Neural crest cell (in vitro differentiated cells): ENCODE data around the gene ZFYVE28. TPM values are rescaled to one million over a fixed set of nuclear protein-coding genes. Genes with fewer than 3 reads are reported as not detected.
A peak's percentile ranks its signal among the peaks of the same experiment; 100 is the strongest.

ENCODE experiments used
- DNase-seq: peaks from one replicate; pipeline ENCODE4 v3.0.0; 2021; ENCODE audit warnings: low read depth, mixed read lengths, low spot score
- H3K27ac Mint-ChIP-seq: one replicate; pipeline ENCODE4 v1.8.0; 2021; ENCODE audit warnings: mild to moderate bottlenecking, mixed read lengths; ENCODE audit not compliant: unreplicated experiment
- H3K27me3 Mint-ChIP-seq: 2 replicates; pipeline ENCODE4 v1.8.0; 2021; ENCODE audit warnings: low read depth, mild to moderate bottlenecking, mixed read lengths
- H3K36me3 Mint-ChIP-seq: 2 replicates; pipeline ENCODE4 v1.8.0; 2021; ENCODE audit warnings: low read depth, mild to moderate bottlenecking, mixed read lengths
- H3K4me1 Mint-ChIP-seq: 2 replicates; pipeline ENCODE4 v1.8.0; 2021; ENCODE audit warnings: mixed read lengths
- H3K4me3 Mint-ChIP-seq: one replicate; pipeline ENCODE4 v1.8.0; 2021; ENCODE audit warnings: mild to moderate bottlenecking, mixed read lengths
- H3K9me3 Mint-ChIP-seq: 2 replicates; pipeline ENCODE4 v1.8.0; 2021; ENCODE audit warnings: mixed read lengths
- total RNA-seq: library from RNA; stranded (reverse); gene quantifications from 2 replicates; pipeline ENCODE4 v1.2.1, GENCODE V29; 2021
- TF ChIP-seq, protein P1 (sequence below): fragments of 200-600 bp; sonication (generic); conservative IDR thresholded peaks from 2 replicates; pipeline ENCODE4 v1.5.0; 2021; ENCODE audit warnings: antibody characterized with exemption, mild to moderate bottlenecking

ZFYVE28 gene
- total RNA-seq, 1 donor from 2014 or later: 1.4 TPM

DNA sequence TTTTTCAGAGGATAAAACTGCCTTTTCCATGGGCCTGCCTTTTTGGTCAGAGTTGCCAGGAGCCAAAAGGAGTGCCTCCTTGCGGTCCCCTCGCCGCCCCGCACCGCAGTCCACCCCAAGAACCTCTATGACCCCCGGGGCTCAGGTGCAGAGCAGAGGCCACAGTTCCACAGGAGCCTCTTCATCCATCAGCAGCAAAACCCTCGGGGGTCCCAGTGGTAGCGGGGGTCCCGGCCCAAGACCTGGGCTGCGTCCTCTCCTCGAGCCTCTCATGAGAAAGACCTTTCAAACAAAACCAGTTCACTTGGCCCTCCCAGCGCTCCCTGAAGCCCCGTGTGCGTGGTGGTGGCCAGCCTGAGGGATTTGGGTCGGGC is 16.8 kb downstream of the ZFYVE28 start:
- Mint-ChIP-seq H3K4me1 (peaks cover 19% of the 10 kb centered on the region), H3K27ac (no peak overlapping the region), H3K9me3 (no peaks in the 10 kb centered on the region), H3K27me3 (peaks cover 46% of the 10 kb centered on the region), H3K36me3 (no peaks in the 10 kb centered on the region), H3K4me3 (peak overlapping the region; percentile 62)
- TF ChIP-seq, protein P1, sequence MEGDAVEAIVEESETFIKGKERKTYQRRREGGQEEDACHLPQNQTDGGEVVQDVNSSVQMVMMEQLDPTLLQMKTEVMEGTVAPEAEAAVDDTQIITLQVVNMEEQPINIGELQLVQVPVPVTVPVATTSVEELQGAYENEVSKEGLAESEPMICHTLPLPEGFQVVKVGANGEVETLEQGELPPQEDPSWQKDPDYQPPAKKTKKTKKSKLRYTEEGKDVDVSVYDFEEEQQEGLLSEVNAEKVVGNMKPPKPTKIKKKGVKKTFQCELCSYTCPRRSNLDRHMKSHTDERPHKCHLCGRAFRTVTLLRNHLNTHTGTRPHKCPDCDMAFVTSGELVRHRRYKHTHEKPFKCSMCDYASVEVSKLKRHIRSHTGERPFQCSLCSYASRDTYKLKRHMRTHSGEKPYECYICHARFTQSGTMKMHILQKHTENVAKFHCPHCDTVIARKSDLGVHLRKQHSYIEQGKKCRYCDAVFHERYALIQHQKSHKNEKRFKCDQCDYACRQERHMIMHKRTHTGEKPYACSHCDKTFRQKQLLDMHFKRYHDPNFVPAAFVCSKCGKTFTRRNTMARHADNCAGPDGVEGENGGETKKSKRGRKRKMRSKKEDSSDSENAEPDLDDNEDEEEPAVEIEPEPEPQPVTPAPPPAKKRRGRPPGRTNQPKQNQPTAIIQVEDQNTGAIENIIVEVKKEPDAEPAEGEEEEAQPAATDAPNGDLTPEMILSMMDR: no peak
- DNase-seq: no peak

DNA sequence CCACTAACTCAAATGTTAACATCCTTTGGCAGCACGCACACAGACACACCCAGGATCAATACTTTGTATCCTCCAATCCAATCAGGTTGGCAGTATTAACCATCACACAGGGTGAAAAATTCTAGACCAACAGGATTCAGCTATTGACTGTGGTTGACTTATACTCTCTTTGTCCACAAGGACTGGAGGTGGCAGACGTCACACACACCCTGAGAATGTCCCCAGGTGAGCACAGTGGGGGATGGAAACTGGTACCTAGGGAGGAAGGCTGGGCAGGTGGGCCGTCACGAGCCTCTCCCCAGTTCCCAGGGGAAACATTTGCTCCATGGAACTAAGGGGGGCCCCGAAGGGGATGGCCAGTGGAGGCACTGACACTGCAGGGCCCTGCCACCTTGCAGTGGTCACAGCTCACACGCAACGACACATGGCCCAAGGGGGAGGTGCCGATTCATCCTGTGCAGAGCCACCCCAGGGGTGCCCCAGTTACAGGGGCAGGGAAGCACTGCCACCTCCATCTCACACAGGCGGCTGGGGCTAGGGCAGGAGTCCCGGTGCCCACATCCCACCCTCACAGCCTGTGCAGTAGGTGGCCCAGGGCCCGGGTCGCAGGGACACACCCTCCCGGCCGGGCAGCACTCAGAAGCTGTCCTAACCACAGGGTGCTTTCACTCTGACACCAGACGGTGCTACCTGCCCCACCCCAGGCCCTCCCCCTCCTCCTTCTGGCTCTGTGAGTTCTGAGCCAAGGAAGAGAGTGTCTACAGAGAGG is 17.4 kb downstream of the ZFYVE28 start:
- Mint-ChIP-seq H3K4me3 (no peak overlapping the region), H3K36me3 (no peaks in the 10 kb centered on the region)
- TF ChIP-seq, protein P1: no peak

DNA sequence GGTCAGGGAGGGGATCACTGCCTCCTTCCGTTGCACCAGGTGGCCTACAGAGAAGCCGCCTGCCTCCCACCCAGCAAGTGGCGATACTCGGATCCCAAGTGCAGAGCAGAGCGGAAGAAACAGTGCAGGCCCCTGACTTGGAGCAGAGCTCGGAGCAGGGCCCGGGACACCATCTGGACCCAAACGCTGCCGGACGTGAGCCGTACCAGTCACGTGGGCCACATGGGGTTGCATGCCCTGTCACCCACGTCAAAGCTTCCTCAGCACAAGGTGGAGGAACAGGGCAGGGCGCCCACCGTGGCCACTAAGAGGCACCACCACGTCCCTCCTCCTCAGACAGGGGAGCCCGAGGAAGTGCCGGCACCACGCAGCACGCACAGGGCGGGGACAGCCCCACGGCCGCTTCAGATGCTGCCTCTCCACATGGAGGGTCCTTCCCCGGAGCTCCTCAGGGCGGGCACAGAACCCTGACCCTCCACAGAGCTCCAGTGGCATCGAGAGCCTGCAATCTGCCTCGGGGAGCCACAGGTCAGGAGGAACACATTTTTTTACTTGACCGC is 18.7 kb downstream of the ZFYVE28 start:
- Mint-ChIP-seq H3K27me3 (peaks cover 55% of the 10 kb centered on the region), H3K4me1 (peaks cover 19% of the 10 kb centered on the region), H3K36me3 (no peaks in the 10 kb centered on the region), H3K4me3 (no peak overlapping the region), H3K9me3 (no peaks in the 10 kb centered on the region), H3K27ac (no peak overlapping the region)
- DNase-seq: no peak
- TF ChIP-seq, protein P1: no peak

More for the DNA sequence above, 17.4 kb downstream of the ZFYVE28 start:
- no peak for DNase-seq
- no peaks in the 10 kb centered on the region for H3K9me3 Mint-ChIP-seq
- no peak overlapping the region for H3K27ac Mint-ChIP-seq
- H3K27me3 Mint-ChIP-seq: peaks cover 46% of the 10 kb centered on the region
- peaks cover 19% of the 10 kb centered on the region for H3K4me1 Mint-ChIP-seq

DNA sequence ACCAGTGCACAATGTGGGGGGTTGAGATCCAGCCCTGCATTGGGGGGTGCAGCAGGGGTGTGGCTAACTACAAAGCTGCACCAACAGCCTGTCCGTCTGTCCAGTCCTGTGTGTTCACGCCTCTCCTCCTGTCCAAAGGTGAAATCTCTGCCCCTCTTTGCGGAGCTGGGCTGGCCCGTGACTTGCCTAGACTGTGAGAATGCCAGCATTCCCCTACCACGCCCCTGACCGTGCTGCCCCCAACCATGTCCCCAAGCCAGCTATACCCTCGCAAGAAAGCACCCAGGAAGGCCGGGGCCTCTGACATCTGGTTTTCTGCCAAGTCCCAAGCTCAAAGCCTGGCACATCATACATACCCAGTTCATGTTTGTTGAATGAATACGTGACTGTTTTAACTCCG is 19.2 kb downstream of the ZFYVE28 start:
- H3K27ac Mint-ChIP-seq: no peak overlapping the region
- no peaks in the 10 kb centered on the region for H3K36me3 Mint-ChIP-seq
- peaks cover 57% of the 10 kb centered on the region for H3K27me3 Mint-ChIP-seq
- no peak overlapping the region for H3K4me3 Mint-ChIP-seq
- peaks cover 20% of the 10 kb centered on the region for H3K4me1 Mint-ChIP-seq
- TF ChIP-seq, protein P1: no peak
- no peaks in the 10 kb centered on the region for H3K9me3 Mint-ChIP-seq
- DNase-seq: no peak

DNA sequence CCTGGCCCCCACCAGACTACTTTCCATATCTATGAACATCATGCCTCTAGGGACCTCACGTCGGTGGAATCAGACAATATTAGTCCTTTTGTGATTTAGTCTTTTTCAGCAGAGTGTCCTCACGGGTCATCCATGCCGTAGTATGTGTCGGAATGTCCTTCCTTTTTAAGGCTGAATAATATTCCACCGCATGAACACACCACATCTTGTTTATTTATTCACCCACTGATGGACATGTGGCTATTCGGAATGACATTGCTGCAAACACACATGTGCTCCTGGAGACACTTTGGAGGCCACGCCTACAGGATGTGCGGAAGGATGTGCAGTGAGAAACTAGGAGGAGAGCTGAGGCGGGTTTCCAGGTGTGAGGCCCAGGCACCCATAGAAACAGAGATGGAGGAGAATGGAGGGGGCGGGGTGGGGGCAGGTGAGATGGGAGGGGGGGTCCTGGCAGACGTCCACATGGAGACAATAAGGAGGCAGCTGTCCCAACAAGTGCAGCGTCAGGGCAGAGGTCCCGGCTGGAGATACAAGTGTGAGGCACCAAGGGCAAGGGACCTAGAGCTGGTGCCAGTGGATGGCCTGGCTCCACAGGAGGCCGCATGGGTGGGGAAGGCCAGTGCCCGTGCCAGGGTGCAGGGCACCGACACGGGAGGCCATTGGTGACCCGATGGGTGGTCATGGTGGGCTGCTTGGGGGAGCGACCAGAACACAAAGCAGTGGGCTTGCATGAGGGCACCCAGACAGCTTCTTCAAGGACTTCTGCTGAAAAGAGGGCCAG is 20.7 kb downstream of the ZFYVE28 start:
- no peaks in the 10 kb centered on the region for H3K36me3 Mint-ChIP-seq
- no peak overlapping the region for H3K4me3 Mint-ChIP-seq
- no peaks in the 10 kb centered on the region for H3K9me3 Mint-ChIP-seq
- no peak for DNase-seq
- H3K27me3 Mint-ChIP-seq: peaks cover 65% of the 10 kb centered on the region
- no peak overlapping the region for H3K27ac Mint-ChIP-seq
- peaks cover 23% of the 10 kb centered on the region for H3K4me1 Mint-ChIP-seq
- TF ChIP-seq, protein P1: no peak
